HG02885 (cell line): ENCODE data around the gene GPR157.

Experiments
- ATAC-seq: cut with Tn5 transposase; IDR thresholded peaks from one replicate; pipeline ENCODE4 v1.9.1; 2021; ENCODE audit warnings: mild to moderate bottlenecking; ENCODE audit not compliant: unreplicated experiment, poor library complexity

GPR157 gene

GRCh38 chr1:9093581-9093980 is 35.3 kb downstream of the GPR157 start:
- ATAC-seq: no peak

- ATAC-seq: no peak
Observed at GRCh38 chr1:9093091-9093490, 35.8 kb downstream of the GPR157 start.

GRCh38 chr1:9088807-9089206 is 40.1 kb downstream of the GPR157 start:
- no peak for ATAC-seq

- no peak for ATAC-seq
Observed at GRCh38 chr1:9087411-9088125, 41.3 kb downstream of the GPR157 start.

- ATAC-seq: no peak
Observed at GRCh38 chr1:9086796-9087195, 42.1 kb downstream of the GPR157 start.

GRCh38 chr1:9086045-9086444 is 42.9 kb downstream of the GPR157 start:
- no peak for ATAC-seq

- no peak for ATAC-seq
Observed at GRCh38 chr1:9085306-9085940, 43.5 kb downstream of the GPR157 start.

GRCh38 chr1:9084906-9085305 is 44.0 kb downstream of the GPR157 start:
- no peak for ATAC-seq

GRCh38 chr1:9081473-9081872 is 47.4 kb downstream of the GPR157 start:
- no peak for ATAC-seq

GRCh38 chr1:9080705-9081291 is 48.1 kb downstream of the GPR157 start:
- ATAC-seq: no peak

GRCh38 chr1:9079988-9080704 is 48.8 kb downstream of the GPR157 start:
- ATAC-seq: peak; percentile 46

GRCh38 chr1:9078752-9079500 is 50.0 kb downstream of the GPR157 start:
- no peak for ATAC-seq

GRCh38 chr1:9078015-9078751 is 50.7 kb downstream of the GPR157 start:
- peak; percentile 41 for ATAC-seq

- no peak for ATAC-seq
Observed at GRCh38 chr1:9075022-9075421, 53.9 kb downstream of the GPR157 start.

- ATAC-seq: no peak
Observed at GRCh38 chr1:9073143-9073542, 55.8 kb downstream of the GPR157 start.

- ATAC-seq: no peak
Observed at GRCh38 chr1:9071554-9072235, 57.2 kb downstream of the GPR157 start.

GRCh38 chr1:9070486-9070885 is 58.4 kb downstream of the GPR157 start:
- no peak for ATAC-seq

GRCh38 chr1:9069326-9070100 is 59.4 kb downstream of the GPR157 start, which contains the start of gene SLC2A5:
Gene SLC2A5, minus strand, starts transcription at chr1:9069635. Its CDS starts 99 bp downstream, at chr1:9069536.
- ATAC-seq: peak; percentile 90
